Right lobe of liver (tissue), 6 donors: ENCODE data around the gene NCF4. TPM values are rescaled to one million over a fixed set of nuclear protein-coding genes. Genes with fewer than 3 reads are reported as not detected.
A peak's percentile ranks its signal among the peaks of the same experiment; 100 is the strongest.

Experiments
- ATAC-seq, 4 donors: fragments of 200-7000 bp; cut with Tn5 transposase; one replicate each; pipeline ENCODE4 v1.9.1; 2020; ENCODE audit warnings: mild to moderate bottlenecking in 4 of 4, moderate library complexity in 4 of 4
- DNase-seq, 3 donors: peaks; one replicate each; pipeline ENCODE4 v3.0.0-alpha.2; 2020
- H3K27ac ChIP-seq, 3 donors: fragments of 200-600 bp; one replicate each; pipeline ENCODE4 v1.8.0; 2022
- H3K27me3 ChIP-seq, 2 donors: fragments of 200-600 bp; one replicate each; pipeline ENCODE4 v1.8.0; 2022
- H3K36me3 ChIP-seq, 4 donors: fragments of 200-600 bp; sonication (generic) in 1 of 4; one replicate each; pipeline versions ENCODE4 v1.5.1 to v1.8.0; 2017 to 2022; ENCODE audit warnings: control low read depth in 1 of 4
- H3K4me1 ChIP-seq, 4 donors: fragments of 200-600 bp; sonication (generic) in 1 of 4; one replicate each; pipeline versions ENCODE4 v1.5.1 to v1.8.0; 2017 to 2022; ENCODE audit warnings: control low read depth in 1 of 4
- H3K4me3 ChIP-seq, 3 donors: fragments of 200-600 bp; one replicate each; pipeline ENCODE4 v1.8.0; 2022
- H3K9me3 ChIP-seq, 4 donors: fragments of 200-600 bp; sonication (generic) in 1 of 4; one replicate each; pipeline versions ENCODE4 v1.5.1 to v1.8.0; 2017 to 2022; ENCODE audit warnings: control low read depth in 1 of 4
- CTCF ChIP-seq, 4 donors: fragments of 200-600 bp in 3 of 4; fragments of 450-650 bp in 1 of 4; IDR thresholded peaks; one replicate each; pipeline versions ENCODE4 v1.5.1 to v1.8.0; 2016 to 2022; ENCODE audit warnings: antibody characterized with exemption in 4 of 4, mild to moderate bottlenecking in 2 of 4
- POLR2A ChIP-seq: fragments of 450-650 bp; IDR thresholded peaks from one replicate; pipeline ENCODE4 v1.6.1; 2017; ENCODE audit warnings: antibody characterized with exemption, mild to moderate bottlenecking
- WGBS: methylation state at CpG from one replicate; pipeline ENCODE4 v1.1.6; 2018; ENCODE audit warnings: low coverage, low lambda C conversion rate; ENCODE audit not compliant: insufficient coverage; ENCODE audit errors: missing lambda C conversion rate; 5-methylcytosine and 5-hydroxymethylcytosine counted together
- intact Hi-C, 2 donors: fragments of 100-400 bp; cut with DNase I; formaldehyde crosslinking; loops; one replicate each; pipeline versions ENCODE4 v1.11.2 to v1.14.1; 2022
- total RNA-seq, 6 experiments: library from RNA; depleted of rRNA in 2 of 6; stranded (reverse); fragments of >200 nt in 2 of 6; fragmentation: NEBNext Ultra II Directional in 3 of 6; extraction: Animal tissue kit (Norgen Biotek cat#: 25700) in 3 of 6; gene quantifications; one replicate each; pipeline versions ENCODE4 v1.1.0 to v1.2.4, GENCODE V29; 2016 to 2023
- donor health status: DM: no; HTN: yes; CAD: no.
- donor health status: DM: no; HTN: no; CAD: no.
- donor health status: DM: no; HTN: no; CAD: no.
- donor health status: DM: no; HTN: yes; CAD: no.
- donor health status: DM: no; HTN: yes; CAD: no.

The NCF4 gene
- total RNA-seq, 6 experiments from 2014 or later: 2.3 to 6.2 (median 4.0) TPM

- Histone ChIP-seq H3K4me1 (no peaks in the 10 kb centered on the region), H3K4me3 (no peak overlapping the region), H3K9me3 (no peaks in the 10 kb centered on the region), H3K27me3 (no peaks in the 10 kb centered on the region), H3K36me3 (no peaks in the 10 kb centered on the region), H3K27ac (no peak overlapping the region)
- DNase-seq: no peak
- intact Hi-C loops: no loop called here
- ATAC-seq: no peak
- 53% methylated on average over 3 of the region's 3 CpGs for WGBS
- TF ChIP-seq POLR2A: no peak
Measured at GRCh38 chr22:36831717-36832116, 29.1 kb upstream of the NCF4 start.

GRCh38 chr22:36833073-36833472, 27.7 kb upstream of the NCF4 start:
- no peaks in the 10 kb centered on the region for H3K36me3 ChIP-seq
- H3K4me1 ChIP-seq: no peaks in the 10 kb centered on the region
- DNase-seq: no peak
- TF ChIP-seq CTCF (IDR thresholded peaks at IDR 0.05): no peak
- no peak for TF ChIP-seq POLR2A
- WGBS: 52% methylated on average over 3 of the region's 3 CpGs
- no peaks in the 10 kb centered on the region for H3K27me3 ChIP-seq
- no peak overlapping the region for H3K4me3 ChIP-seq
- intact Hi-C loops: no loop called here
- no peak for ATAC-seq
- no peak overlapping the region for H3K27ac ChIP-seq
- no peaks in the 10 kb centered on the region for H3K9me3 ChIP-seq

GRCh38 chr22:36835903-36836302, 24.9 kb upstream of the NCF4 start:
- ATAC-seq (no peak), DNase-seq (no peak)
- no peak for TF ChIP-seq POLR2A
- TF ChIP-seq CTCF (IDR thresholded peaks at IDR 0.05): no peak
- no peaks in the 10 kb centered on the region for H3K4me1 ChIP-seq
- no peaks in the 10 kb centered on the region for H3K9me3 ChIP-seq
- no peak overlapping the region for H3K27ac ChIP-seq
- intact Hi-C loops: no loop called here
- WGBS: 49% methylated on average over 5 of the region's 5 CpGs
- no peaks in the 10 kb centered on the region for H3K36me3 ChIP-seq
- no peak overlapping the region for H3K4me3 ChIP-seq
- H3K27me3 ChIP-seq: no peaks in the 10 kb centered on the region

GRCh38 chr22:36838119-36839030, 22.4 kb upstream of the NCF4 start:
- 73% methylated on average over 5 of the region's 10 CpGs for WGBS
- Histone ChIP-seq H3K4me1 (no peaks in the 10 kb centered on the region), H3K27me3 (no peaks in the 10 kb centered on the region), H3K4me3 (no peak overlapping the region), H3K36me3 (no peaks in the 10 kb centered on the region), H3K9me3 (no peaks in the 10 kb centered on the region), H3K27ac (no peak overlapping the region)
- DNase-seq (no peak), ATAC-seq (peak in 1 of 4 donors; percentile 33)
- TF ChIP-seq POLR2A: no peak
- intact Hi-C loops: no loop called here

- H3K4me3 ChIP-seq: no peak overlapping the region
- DNase-seq (no peak), ATAC-seq (no peak)
- intact Hi-C loops: no loop called here
- no peak for TF ChIP-seq CTCF (IDR thresholded peaks at IDR 0.05)
- no peak for TF ChIP-seq POLR2A
- H3K27ac ChIP-seq: no peak overlapping the region
- no peaks in the 10 kb centered on the region for H3K4me1 ChIP-seq
- H3K27me3 ChIP-seq: no peaks in the 10 kb centered on the region
- H3K9me3 ChIP-seq: no peaks in the 10 kb centered on the region
- H3K36me3 ChIP-seq: no peaks in the 10 kb centered on the region
- 60% methylated on average over 8 of the region's 10 CpGs for WGBS
Measured at GRCh38 chr22:36839356-36840073, 21.3 kb upstream of the NCF4 start.
